Eye (tissue), 1 donor: Measurements from ENCODE around the gene PSME3IP1.
"Not testable (repeated sequence)": the region's sequence is repeated elsewhere in the genome, so short reads cannot be mapped to it uniquely, and the experiment has no call there.

Source experiments
- DNase-seq: peaks from one replicate; pipeline ENCODE4 v3.0.0-alpha.2; 2015

PSME3IP1 gene

GRCh38 chr16:57115514-57116182 is 70.2 kb downstream of the PSME3IP1 start:
- DNase-seq: peak; percentile 87

GRCh38 chr16:57115168-57115513 is 70.7 kb downstream of the PSME3IP1 start:
- no peak for DNase-seq

- no peak for DNase-seq
Observed at GRCh38 chr16:57113664-57114063, 72.2 kb downstream of the PSME3IP1 start.

GRCh38 chr16:57113042-57113453 is 72.8 kb downstream of the PSME3IP1 start:
- DNase-seq: no peak

GRCh38 chr16:57112403-57113041 is 73.3 kb downstream of the PSME3IP1 start:
- DNase-seq: no peak

GRCh38 chr16:57111420-57111819 is 74.4 kb downstream of the PSME3IP1 start:
- DNase-seq: no peak

GRCh38 chr16:57110937-57111336 is 74.9 kb downstream of the PSME3IP1 start:
- DNase-seq: no peak

- not testable (repeated sequence) for DNase-seq
Observed at GRCh38 chr16:57109259-57110105, 76.4 kb downstream of the PSME3IP1 start.

GRCh38 chr16:57108432-57108831 is 77.4 kb downstream of the PSME3IP1 start:
- DNase-seq: no peak

GRCh38 chr16:57107321-57107922 is 78.4 kb downstream of the PSME3IP1 start:
- DNase-seq: no peak

- DNase-seq: no peak
Observed at GRCh38 chr16:57106767-57107166, 79.1 kb downstream of the PSME3IP1 start.

GRCh38 chr16:57105184-57105583 is 80.7 kb downstream of the PSME3IP1 start:
- no peak for DNase-seq

- no peak for DNase-seq
Observed at GRCh38 chr16:57104706-57105105, 81.1 kb downstream of the PSME3IP1 start.

- no peak for DNase-seq
Observed at GRCh38 chr16:57102888-57103851, 82.7 kb downstream of the PSME3IP1 start.
